HG03039 (cell line): ENCODE measurements around the gene PCNX1.
"Not testable (repeated sequence)": the region's sequence is repeated elsewhere in the genome, so short reads cannot be mapped to it uniquely, and the experiment has no call there.

Source experiments
- ATAC-seq: cut with Tn5 transposase; IDR thresholded peaks from one replicate; pipeline ENCODE4 v1.9.1; 2021; ENCODE audit warnings: mild to moderate bottlenecking, moderate library complexity; ENCODE audit not compliant: unreplicated experiment

The PCNX1 gene

DNA sequence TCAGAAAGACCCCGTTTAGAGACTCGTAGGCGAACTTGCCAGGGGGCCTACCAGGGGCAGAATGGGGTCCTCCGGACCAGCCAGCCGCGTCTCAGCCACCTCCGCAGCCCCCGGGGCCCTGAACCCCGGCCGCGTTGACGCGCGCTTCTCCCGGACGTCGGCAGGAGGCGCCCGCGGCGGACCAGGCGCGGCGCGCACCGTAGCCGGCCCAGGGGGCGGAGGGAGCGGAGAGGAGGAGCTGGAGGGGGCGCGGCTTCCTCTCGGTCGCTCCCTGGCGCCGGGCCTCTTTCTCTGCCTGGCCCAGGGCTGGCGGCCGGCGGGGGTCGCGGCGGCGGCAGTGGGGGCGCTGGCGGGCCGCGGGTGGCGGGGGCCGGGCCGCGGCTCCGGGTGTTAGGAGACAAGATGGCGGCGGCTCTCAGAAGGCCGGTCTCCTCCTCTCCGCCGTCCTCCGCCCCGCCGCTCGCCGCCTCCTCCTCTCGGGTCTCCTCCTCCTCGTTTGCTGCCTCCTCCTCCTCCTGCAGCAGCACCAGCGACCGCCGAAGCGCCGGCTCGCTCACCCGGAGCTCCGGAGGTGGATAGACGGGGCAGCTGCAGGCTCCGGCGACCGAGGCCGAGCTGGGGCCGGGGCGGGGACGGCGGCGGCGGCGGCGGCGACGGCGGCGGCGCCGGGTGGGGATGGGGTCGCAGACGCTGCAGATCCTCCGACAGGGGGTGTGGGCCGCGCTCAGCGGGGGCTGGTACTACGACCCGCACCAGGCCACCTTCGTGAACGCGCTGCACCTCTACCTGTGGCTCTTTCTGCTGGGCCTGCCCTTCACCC is at the start of gene PCNX1:
Gene PCNX1 (plus strand): TSS at position 284 of the 820 bp plus-strand sequence. CDS start 392 bp downstream, at position 676.
- ATAC-seq = peak; percentile 81

DNA sequence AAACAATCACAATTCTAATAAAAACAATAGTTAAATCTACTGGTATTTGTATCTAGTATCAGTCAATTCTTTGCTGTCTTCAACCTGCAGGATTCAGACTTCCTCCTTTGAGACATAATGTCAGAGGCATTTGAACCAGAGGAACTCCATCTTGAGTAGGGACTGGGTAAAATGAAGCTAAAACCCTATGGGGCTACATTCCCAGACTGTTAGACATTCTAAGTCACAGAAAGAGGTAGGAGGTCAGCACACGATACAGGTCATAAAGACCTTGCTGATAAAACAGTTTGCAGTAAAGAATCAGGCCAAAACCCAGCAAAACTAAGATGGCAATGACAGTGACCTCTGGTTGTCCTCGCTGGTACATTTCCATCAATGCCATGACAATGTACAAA is 49.8 kb upstream of the PCNX1 start:
- ATAC-seq = no peak

DNA sequence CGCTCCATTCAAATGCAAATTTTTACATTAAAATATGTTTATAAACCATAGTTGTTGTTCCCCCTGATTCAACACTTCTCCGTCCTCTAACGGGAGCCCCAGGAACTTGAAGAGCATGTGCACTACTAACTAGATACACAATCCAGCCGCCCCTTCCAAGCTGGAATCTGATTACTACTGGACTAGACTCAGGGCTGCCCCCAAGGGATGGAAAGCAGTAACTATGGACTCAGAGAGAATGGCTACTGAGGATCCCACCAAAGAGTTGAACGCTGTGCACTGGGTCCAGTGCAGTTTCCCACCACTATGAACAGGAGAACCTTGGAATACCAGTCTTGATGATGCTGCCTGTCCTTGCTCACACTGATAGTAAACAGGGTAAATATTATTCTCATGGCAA is 48.6 kb upstream of the PCNX1 start:
- ATAC-seq = no peak

DNA sequence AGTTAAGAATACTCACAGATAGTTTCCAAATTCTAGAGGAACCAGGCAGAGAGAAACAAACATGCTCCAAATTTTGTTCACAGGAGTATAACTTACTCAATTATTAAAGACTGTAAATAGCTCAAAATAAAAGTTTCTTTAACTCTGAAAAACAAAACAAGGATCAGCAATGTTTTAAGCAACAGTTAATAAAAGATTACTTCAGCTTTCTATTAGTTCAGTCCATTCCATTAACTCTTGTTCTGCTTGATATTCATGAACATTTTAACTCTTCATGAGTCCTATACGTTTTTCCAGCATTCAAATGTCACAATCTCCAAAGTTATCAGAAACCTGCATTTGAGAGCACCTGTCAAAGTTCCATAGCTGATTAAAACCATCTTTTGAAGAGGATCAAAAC is 40.3 kb upstream of the PCNX1 start:
- not testable (repeated sequence) for ATAC-seq

DNA sequence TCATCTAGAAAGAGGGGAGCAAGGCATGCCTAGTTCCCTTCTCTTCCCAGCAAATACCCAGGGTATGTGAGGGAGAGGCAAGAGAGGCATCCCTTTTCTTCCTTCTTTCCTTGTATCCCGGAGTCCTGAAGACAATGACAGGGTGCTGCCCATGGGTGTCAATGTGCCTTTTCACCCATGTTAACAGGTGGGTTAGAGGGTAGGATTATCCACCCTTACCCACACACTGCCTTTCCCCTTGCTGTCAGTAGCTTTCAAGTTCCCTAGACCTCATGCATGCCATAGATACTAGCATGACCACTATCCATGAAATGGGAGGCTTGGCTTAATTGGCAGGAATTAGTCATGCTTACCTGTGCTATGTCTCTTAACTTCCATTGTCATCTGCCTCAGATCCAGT is 36.3 kb upstream of the PCNX1 start:
- ATAC-seq = no peak

DNA sequence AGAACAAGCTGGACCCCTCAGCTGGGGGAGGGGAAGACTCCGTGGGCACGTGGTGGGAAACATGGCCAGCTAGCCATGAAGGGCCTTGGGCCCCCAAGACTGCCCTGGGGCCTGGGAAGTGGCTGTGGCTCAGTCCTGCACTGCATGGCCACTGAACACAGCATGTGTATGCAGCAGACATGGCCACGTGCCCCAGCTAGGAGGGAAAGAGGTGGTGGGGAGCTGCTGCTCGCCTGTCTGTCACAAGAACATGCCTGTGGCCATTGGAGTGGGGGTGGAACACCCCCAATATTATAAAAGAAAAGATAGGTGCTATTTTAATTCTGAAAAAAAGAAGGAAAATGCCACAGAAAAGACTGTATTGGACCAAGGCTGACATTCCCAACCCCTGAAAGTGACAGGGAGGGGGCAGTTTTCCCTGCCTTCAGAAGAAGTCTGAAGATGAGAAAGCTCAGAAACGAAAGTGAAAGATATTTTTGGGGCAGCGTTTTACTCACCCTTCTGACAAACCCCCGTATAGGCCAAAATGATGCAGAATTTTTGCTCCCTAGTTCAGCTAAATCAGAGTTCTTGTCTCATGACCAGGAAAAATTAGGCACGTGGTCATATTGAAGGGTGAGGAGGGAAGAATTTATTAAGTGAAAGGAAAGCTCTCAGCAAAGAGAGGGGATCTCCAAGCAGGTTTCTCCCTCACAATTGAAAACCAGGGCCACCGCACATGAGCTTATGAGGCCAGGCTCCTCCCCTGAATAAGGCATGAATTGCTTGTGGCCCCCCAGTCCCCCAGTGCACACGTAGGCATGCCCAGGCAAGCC is 35.2 kb upstream of the PCNX1 start:
- ATAC-seq = no peak

DNA sequence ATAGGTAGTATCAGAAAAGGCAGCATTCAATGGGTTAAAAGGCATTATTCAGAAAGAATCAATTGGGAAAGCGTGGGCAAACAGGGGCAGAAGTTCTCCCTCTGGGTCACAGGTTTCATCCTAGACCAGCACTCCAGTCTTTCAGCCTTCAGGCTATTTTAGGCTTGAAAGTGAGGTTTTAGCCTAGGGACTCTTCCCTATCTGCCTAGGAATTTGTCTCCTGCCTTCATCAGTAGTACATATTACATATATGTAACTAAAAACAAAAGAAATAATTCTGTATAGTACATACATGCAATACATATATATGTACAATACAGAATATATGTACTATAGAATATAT is 34.6 kb upstream of the PCNX1 start:
- no peak for ATAC-seq

DNA sequence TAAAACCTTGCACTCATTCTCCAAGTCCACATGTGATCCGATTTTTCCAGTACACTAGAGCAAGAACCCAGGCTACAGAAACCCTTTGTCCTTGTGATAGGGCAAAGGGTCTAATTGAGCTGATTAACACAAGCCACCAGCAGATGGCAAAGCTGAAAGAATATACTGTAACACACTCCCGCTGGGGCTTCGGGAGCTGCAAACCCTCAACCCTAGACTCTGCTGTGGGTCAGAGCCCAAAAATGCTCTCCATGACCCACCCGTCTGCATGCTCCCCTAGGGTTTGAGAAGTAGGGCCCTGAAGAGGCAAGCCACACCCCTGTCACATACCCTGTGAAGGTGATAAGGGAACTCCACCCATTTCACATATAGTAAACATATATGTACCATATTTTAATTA is 33.6 kb upstream of the PCNX1 start:
- ATAC-seq = no peak

DNA sequence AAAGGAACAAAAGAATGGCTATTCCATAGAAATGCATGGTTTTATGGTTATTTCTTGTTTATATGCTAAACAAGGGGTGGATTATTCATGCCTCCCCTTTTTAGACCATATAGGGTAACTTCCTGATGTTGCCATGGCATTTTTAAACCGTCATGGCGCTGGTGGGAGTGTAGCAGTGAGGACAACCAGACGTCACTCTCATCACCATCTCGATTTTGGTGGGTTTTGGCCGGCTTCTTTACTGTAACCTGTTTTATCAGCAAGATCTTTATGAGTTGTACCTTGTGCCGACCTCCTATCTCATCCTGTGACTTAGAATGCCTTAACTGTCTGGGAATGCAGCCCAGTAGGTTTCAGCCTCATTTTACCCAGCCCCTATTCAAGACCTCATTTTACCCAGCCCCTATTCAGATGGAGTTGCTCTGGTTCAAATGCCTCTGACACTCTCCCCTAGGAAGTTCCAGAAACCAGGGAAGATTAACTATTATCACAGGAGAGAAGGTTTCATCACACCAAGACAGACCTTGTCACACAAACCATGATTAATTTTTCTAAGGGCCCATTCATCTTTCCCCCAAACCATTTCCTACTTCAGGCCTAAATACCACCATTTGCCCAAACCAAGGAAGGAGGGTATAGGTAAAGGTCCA is 31.3 kb upstream of the PCNX1 start:
- ATAC-seq = not testable (repeated sequence)

DNA sequence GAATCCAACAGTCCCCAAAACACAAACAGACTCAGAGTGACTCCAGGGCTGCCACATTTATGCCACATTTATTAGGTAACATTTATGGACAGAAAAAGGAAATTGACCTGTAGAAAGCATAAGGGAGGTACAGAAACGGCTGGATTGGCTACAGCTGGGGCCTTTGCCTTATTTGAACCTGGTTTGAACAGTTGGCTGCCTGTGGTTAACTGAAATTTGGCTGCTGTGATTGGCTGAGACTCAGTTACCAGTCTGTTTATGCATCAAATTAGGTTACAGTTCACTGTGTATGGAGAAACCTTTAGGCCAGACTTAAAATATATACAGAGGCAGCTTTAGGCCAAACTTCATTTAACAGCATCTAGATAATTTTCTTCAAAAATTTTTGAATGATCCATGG is 27.8 kb upstream of the PCNX1 start:
- no peak for ATAC-seq

DNA sequence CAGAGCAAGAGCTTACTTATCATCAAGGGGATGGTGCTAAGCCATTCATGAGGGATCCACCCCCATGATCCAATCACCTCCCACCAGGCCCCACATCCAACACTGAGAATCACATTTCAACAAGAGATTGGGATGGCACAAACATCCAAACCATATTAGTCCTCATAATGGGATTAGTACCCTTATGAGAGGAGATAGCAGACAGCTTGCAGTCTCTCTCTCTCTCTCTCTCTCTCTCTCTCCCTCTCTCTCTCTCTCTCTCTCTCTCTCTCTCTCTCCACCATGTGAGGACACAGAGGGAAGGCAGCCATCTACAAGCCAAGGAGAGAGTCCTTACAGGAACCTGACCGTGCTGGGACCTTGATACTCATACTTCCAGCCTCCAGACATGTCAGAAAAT is 26.4 kb upstream of the PCNX1 start:
- ATAC-seq = not testable (repeated sequence)

DNA sequence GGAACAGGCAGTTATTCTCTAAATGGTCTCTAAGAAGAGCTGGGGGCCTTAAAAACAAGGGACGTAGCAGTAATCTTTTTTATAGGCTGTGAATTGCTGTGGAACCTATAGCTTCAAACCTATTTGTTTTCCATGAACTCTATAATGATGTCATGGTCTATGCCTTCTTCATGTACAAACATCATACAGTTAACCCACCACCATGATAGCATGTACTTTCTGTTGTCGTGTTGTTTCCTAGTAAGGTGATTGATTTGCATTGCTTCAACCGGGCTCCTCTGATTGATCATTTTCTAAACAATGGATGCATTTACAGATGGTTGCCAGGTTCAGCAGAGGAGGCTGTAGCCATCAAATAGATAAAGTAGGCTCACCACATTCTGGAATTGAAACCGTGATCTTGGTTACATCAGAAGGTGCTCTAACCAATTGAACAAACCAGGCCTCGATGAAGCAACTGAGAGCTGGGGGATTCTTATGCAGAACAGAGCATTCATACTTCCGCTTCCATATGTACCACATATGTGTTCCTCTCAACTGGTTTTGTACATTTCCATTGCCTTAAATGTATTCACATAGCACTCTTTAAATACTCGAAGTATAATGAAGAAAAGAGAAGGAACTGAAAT is 25.6 kb upstream of the PCNX1 start:
- no peak for ATAC-seq

DNA sequence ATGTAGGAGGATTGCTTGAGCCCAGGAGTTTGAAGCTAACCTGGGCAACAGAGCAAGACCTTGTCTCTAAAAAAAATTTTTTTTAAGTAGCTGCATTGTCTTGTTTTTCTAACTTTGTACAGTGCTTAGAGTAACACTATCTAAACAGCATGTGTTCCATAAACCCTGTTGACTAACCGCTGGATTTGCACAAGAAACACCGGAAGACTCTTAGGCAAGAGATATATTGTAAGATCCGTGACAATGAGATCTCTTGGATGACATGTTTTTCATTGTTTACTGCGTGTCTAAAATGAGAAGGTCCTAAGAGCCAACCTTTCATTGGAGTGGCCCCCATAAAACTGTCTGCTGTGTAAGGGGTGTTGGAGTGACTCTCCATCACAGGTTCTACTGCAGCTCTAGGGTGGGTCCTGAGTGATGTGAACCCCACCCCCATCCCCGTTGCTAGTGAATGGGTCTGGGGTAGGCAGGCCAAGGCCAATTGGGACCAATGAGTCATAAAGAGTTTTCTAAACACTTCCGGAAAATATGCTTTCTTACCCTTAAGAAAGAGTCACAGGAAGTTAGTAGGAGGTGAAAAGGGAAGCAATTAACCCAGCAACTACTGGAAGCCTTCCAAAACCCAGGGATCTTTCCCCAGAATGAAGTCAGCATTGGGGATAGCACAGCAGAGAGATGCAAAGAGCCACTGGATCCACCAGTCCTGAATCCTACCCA is 24.3 kb upstream of the PCNX1 start:
- ATAC-seq = no peak

DNA sequence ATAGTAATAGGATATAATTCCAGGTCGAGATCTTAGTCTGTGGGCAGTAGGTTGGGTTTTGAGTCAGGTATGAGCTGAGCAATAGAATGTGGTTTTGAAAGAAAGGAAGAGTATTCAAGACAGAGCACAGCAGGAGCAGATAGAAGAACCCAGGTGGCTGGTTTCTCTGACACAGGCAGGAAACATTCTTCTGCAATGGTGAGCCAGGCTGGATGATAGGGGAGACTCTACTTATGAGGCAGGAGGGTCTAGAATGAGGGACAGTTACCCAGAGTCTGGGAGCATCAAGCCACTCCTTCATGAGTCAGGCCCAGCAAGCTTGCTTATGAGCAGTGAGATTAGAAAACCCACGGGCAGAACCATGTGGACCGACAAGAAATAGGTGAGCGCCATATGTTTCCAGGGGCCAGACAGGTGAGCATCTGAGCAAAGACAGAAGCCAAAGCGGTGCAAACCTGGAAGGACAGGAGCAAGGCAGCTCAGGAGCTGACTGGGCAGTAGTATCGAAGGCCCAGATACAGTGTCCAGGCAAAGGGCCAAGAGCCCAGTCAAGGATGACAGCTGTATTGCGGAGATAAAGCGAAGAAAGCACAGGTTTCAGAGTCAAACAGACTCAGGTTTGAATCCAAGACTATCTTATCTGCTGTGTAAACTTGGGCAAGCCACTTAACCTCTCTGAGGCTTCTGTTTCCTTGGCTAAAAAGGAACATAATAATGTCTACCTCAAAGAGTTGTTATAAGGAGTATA is 22.5 kb upstream of the PCNX1 start:
- no peak for ATAC-seq

DNA sequence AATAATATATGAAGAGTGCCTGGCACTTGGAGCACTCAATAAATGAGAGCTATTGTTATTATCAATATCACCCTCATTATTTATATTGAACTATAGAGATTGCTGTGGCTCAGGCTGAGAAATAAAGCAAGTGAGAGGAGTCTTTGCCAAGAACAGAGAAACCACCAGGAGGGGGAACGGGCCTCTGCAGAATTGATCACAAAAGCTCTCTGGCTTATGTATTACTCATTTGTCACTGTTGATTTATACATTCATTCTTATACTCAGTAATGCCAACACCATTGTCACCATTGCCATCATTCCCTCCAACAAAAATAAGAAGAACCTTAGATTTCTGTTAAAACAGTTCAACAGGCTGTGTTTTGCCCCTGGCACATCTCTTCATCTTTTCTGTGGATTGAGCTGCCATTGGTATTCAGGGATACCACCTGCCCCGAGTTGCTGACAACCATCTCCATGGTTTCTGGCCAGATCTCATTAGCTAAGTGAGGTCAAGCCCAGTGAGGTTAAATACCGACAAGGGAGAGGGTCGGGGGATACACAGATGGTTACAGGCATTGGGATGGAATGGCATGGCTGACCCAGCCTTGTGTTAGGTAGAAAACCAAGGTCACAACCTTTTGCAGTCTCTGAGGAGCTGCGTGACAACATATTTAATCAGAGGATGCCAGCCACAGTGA is 21.8 kb upstream of the PCNX1 start:
- no peak for ATAC-seq

DNA sequence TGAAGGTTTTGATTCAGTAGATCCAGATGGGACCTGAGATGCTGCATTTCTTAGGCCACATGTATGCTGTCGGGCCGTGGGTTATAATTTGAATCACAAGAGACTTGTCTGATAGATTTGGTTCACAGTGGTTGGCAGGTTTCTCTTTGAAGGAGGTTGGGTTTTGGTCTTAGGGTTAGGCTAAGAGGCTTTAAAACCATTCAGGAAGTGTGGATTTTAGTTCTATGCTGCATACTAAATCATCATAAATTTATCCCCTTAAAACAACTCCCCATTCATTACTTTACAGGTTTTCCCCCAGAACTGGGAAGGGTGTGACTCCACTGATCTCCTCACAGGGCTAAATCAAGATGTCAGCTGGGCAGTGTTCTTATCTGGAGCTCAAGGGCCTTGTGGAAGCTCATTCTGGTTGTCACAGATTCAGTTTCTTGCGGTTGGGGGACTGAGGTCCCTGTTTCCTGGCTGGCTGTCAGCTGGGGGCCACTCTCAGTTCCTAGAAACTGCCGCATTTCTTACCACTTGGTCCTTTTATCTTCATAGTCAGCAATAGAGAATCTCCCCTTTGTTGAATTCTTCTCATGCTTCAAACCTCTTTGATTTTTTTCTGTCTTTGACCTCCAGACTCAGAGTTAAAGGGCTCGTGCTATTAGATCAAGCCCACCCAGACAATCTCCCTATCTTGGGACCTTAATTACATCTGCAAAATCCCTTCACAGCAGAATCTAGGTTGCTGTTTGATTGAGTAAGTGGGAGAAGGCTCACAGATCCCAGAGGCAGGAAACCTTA is 20.6 kb upstream of the PCNX1 start:
- ATAC-seq = peak; percentile 22

DNA sequence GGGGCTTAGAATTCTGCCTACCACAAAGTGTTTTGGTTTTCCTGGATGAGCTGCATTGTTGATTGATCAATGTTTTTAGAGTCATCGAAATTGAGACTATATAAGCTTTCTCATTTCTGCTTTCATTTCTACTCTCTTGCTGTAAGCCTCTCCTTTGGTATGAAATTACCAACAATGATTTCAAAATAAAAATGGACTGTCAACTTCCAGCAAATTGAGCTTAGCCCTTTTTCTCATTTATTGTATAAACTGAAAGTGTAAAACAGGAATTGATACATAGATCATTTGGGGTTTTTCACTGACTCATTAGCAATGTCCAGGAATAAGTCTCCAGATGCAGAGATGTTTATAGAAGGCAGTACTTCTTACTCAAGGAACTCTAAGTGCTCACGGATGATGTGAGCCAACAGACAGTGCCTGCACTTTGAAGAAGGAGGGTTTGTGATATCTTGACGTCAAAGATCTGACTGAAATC is 20.0 kb upstream of the PCNX1 start:
- peak; percentile 43 for ATAC-seq

DNA sequence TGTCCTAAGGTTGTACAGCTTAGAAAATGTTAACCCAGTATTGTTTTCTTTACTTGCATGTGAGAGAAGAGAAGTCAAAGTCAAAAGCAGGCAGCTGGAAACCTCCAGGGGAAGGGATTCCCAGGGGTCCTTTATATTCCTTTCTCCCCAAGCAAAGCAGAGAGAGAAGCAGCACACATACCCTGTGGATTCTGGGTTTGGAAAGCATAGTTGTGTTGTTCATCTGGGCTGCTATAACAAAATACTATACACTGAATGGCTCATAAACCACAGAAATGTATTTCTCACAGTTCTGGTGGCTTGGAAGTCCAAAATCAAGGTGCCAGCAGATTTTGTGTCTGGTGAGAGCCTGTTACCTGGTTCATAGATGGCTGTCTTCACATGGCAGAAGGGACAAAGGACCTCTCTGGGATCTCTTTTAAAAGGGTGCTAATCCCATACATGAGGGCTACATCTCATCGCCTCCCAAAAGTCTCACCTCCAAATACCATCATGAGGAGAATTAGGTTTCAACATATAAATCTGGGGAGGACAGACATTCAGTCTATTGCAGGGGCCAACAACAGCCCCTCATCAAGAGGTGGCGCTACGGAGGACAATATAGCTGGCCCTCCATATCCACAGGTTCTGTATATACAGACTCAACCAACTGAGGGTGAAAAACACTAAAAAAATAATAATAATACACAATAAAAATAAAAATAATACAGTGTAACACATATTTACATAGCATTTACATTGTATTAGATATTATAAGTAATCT is 19.3 kb upstream of the PCNX1 start:
- no peak for ATAC-seq
